Lung (tissue), 12 donors: Measurements from ENCODE around the gene SLC19A1. TPM values are rescaled to one million over a fixed set of nuclear protein-coding genes. Genes with fewer than 3 reads are reported as not detected.

ENCODE experiments used
- ATAC-seq: fragments of 200-7000 bp; cut with Tn5 transposase; one replicate; pipeline ENCODE4 v1.9.1; 2020; ENCODE audit warnings: moderate number of reproducible peaks; ENCODE audit not compliant: insufficient read depth, low FRiP score
- DNase-seq, 3 donors: peaks; one replicate each; pipeline ENCODE4 v3.0.0-alpha.2; 2013 to 2017
- H3K27ac ChIP-seq, 2 donors: one replicate each; pipeline ENCODE4 v1.5.1; 2013; ENCODE audit warnings: mild to moderate bottlenecking in 2 of 2, moderate library complexity in 2 of 2, control low read depth in 1 of 2, inconsistent platforms in 1 of 2, low read depth in 1 of 2, low read length in 1 of 2
- H3K27me3 ChIP-seq, 3 donors: one replicate each; pipeline ENCODE4 v1.5.1; 2013; ENCODE audit warnings: low read length in 2 of 3; ENCODE audit not compliant: control insufficient read depth in 3 of 3, insufficient read depth in 3 of 3
- H3K36me3 ChIP-seq, 4 donors: one replicate each; pipeline ENCODE4 v1.5.1; 2013; ENCODE audit warnings: low read length in 4 of 4, mild to moderate bottlenecking in 1 of 4, moderate library complexity in 1 of 4; ENCODE audit not compliant: control insufficient read depth in 4 of 4, insufficient read depth in 4 of 4
- H3K4me1 ChIP-seq, 5 donors: one replicate each; pipeline ENCODE4 v1.5.1; 2013; ENCODE audit warnings: low read length in 5 of 5, mild to moderate bottlenecking in 2 of 5, moderate library complexity in 1 of 5; ENCODE audit not compliant: control insufficient read depth in 5 of 5, insufficient read depth in 5 of 5
- H3K4me3 ChIP-seq: one replicate; pipeline ENCODE4 v1.5.1; 2013; ENCODE audit warnings: mild to moderate bottlenecking, control low read depth, moderate library complexity
- H3K9ac ChIP-seq, 2 donors: one replicate each; pipeline ENCODE4 v1.5.1; 2013; ENCODE audit warnings: low read length in 2 of 2, control low read depth in 1 of 2; ENCODE audit not compliant: insufficient read depth in 1 of 2
- H3K9me3 ChIP-seq, 4 donors: one replicate each; pipeline ENCODE4 v1.5.1; 2013; ENCODE audit warnings: low read length in 3 of 4, mild to moderate bottlenecking in 1 of 4, moderate library complexity in 1 of 4; ENCODE audit not compliant: control insufficient read depth in 4 of 4, insufficient read depth in 3 of 4
- WGBS, 2 donors: extraction: QIAGEN DNeasy Blood & Tissue Kit; methylation state at CpG; one replicate each; pipeline ENCODE4 v1.1.7; 2013; 5-methylcytosine and 5-hydroxymethylcytosine counted together
- polyA plus RNA-seq, 2 donors: library from polyadenylated mRNA; stranded (reverse); fragments of 200-250 nt; gene quantifications; one replicate each; pipeline ENCODE4 v1.2.1, GENCODE V29; 2013
- total RNA-seq, 2 donors: library from RNA; depleted of rRNA in 1 of 2; stranded (reverse); fragments of >200 nt in 1 of 2; gene quantifications; one replicate each; pipeline ENCODE4 v1.2.1, GENCODE V29; 2014 to 2021
- TF ChIP-seq, protein P1 (sequence below): IDR thresholded peaks from 2 replicates; pipeline ENCODE4 v1.5.1; 2012; ENCODE audit warnings: mild to moderate bottlenecking; ENCODE audit errors: control extremely low read depth, extremely low read depth
- donor health status: control.
- donor health status: control.
- donor health status: Bipolar disorder and iron deficiency.
- donor health status: healthy.
- donor health status: DM: yes; HTN: yes; CAD: no.

Gene SLC19A1
- total and polyA plus RNA-seq, 4 donors: 23.8 to 42.0 (median 26.2) TPM

DNA sequence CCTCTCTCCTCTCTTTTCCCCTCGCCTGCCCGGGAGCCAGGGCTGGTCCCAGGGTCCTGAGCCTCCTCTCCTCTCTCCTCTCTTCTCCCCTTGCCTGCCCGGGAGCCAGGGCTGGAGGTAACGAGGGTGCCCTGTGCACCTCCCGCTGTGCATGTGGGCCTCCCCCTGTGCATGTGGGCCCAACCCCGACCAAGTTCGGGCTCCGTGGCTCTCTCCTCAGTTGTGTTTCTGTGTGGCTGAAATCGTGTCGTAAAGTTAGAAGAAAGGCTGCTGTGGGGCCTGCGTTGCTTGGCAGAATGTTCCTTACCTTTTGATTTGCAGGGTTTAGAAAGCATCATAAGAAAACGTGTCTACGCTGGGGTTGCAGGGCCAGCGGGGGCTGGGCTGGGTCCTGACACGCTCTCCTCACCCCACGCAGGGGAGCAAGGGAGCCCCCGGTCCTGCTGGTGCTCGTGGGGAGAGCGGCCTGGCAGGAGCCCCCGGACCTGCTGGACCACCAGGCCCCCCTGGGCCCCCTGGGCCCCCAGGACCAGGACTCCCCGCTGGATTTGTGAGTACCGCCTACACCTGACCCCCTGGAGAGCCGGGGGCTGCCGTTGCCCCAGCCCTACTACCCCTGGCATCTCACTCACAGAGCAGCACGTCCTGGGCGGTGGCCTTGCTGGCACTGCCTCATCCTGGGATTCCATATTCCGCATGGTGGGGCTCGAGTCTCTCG lies 55.6 kb downstream of the SLC19A1 start:
- Histone ChIP-seq H3K9me3 (no peaks in the 10 kb centered on the region), H3K27me3 (no peaks in the 10 kb centered on the region), H3K9ac (no peak overlapping the region), H3K36me3 (peaks cover 0 to 18% (median 3%) of the 10 kb centered on the region in 4 donors), H3K4me1 (peaks cover 0 to 3% (median 0%) of the 10 kb centered on the region in 5 donors), H3K27ac (no peak overlapping the region), H3K4me3 (no peak overlapping the region)
- WGBS, 2 donors: 91% methylated on average over 27 to 29 of the region's 29 CpGs
- ATAC-seq (no peak), DNase-seq (no peak)
- TF ChIP-seq, protein P1, sequence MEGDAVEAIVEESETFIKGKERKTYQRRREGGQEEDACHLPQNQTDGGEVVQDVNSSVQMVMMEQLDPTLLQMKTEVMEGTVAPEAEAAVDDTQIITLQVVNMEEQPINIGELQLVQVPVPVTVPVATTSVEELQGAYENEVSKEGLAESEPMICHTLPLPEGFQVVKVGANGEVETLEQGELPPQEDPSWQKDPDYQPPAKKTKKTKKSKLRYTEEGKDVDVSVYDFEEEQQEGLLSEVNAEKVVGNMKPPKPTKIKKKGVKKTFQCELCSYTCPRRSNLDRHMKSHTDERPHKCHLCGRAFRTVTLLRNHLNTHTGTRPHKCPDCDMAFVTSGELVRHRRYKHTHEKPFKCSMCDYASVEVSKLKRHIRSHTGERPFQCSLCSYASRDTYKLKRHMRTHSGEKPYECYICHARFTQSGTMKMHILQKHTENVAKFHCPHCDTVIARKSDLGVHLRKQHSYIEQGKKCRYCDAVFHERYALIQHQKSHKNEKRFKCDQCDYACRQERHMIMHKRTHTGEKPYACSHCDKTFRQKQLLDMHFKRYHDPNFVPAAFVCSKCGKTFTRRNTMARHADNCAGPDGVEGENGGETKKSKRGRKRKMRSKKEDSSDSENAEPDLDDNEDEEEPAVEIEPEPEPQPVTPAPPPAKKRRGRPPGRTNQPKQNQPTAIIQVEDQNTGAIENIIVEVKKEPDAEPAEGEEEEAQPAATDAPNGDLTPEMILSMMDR: no peak

DNA sequence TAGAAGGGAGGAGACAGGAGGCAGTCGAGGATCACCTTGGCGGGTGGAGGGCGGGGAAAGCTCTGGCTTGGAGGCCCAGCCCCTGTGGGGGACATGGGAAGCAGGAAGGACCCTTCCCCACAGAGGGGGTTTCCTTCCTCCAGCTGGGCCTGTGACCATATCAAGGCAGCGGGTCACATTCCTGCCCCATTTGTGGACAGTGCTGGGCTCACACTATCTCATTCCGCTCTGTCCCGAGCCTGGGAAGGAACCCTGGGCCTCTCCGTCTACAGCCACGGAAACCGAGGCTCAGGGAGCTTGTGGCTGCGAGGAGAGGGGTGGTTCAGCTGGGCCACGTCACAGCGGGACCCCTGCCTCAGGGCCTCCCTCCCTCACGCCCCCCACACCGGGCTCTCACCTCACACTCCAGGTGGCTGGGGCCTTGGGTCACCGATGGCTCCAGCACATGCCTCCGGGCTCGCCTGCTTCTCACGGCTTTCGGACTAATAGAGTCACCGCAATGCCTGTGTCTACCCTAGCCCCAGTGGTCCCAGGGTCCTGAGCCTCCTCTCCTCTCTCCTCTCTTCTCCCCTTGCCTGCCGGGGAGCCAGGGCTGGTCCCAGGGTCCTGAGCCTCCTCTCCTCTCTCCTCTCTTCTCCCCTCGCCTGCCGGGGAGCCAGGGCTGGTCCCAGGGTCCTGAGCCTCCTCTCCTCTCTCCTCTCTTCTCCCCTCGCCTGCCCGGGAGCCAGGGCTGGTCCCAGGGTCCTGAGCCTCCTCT lies 56.4 kb downstream of the SLC19A1 start:
- H3K4me3 ChIP-seq: no peak overlapping the region
- H3K27ac ChIP-seq: no peak overlapping the region
- H3K4me1 ChIP-seq: peaks cover 0 to 3% (median 0%) of the 10 kb centered on the region in 5 donors
- no peaks in the 10 kb centered on the region for H3K27me3 ChIP-seq
- H3K36me3 ChIP-seq: peaks cover 0 to 17% (median 3%) of the 10 kb centered on the region in 4 donors
- 95% methylated on average over 22 to 25 of the region's 25 CpGs for WGBS, 2 donors
- TF ChIP-seq, protein P1: no peak
- no peak overlapping the region for H3K9ac ChIP-seq
- ATAC-seq: no peak
- no peak for DNase-seq
- no peaks in the 10 kb centered on the region for H3K9me3 ChIP-seq

DNA sequence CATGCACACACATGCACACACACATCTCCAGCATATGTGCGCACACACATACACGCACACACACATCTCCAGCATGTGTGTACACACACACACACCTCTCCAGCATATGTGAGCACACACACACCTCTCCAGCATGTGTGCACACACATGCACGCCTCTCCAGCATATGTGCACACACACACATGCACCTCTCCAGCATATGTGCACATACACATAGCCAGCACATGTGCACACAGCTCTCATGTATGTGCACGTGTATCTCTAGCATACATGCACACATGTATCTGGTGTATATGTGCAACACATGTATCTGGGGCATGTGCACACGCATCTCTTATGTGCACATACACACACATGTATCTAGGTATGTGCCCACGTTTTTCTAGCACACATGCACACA lies 57.9 kb downstream of the SLC19A1 start:
- 96 to 98% methylated on average over 6 of the region's 6 CpGs for WGBS, 2 donors
- ATAC-seq (no peak), DNase-seq (no peak)
- Histone ChIP-seq H3K4me1 (peaks cover 0 to 3% (median 0%) of the 10 kb centered on the region in 5 donors), H3K27me3 (no peaks in the 10 kb centered on the region), H3K9me3 (no peaks in the 10 kb centered on the region), H3K27ac (no peak overlapping the region), H3K36me3 (peaks cover 0 to 16% (median 3%) of the 10 kb centered on the region in 4 donors), H3K4me3 (no peak overlapping the region), H3K9ac (no peak overlapping the region)
- TF ChIP-seq, protein P1: no peak
